Activated naive CD4-positive, alpha-beta T cell treated with anti-CD3 and anti-CD28 coated beads, Interleukin-2, amount 10 ng/mL, durations not matched to agents 7 days and 5 days (primary cell): ENCODE data around the gene CERS6.

Experiments used
- CTCF ChIA-PET: fragments of 350-600 bp; sonication (Branson Sonifier 250); formaldehyde crosslinking; loops from one replicate; lab custom pipeline; 2021; ENCODE audit warnings: antibody characterized with exemption; lab: Charles Lee
- DNase-seq: peaks from one replicate; pipeline ENCODE4 v3.0.0-alpha.2; 2020
- H3K27ac Mint-ChIP-seq: one replicate; pipeline ENCODE4 v1.8.0; 2021; ENCODE audit warnings: mild to moderate bottlenecking, moderate library complexity, mixed read lengths
- H3K27me3 Mint-ChIP-seq: one replicate; pipeline ENCODE4 v1.8.0; 2021; ENCODE audit warnings: mild to moderate bottlenecking, mixed read lengths
- H3K36me3 Mint-ChIP-seq: one replicate; pipeline ENCODE4 v1.8.0; 2021; ENCODE audit warnings: mixed read lengths
- H3K4me1 Mint-ChIP-seq: one replicate; pipeline ENCODE4 v1.8.0; 2021; ENCODE audit warnings: mixed read lengths
- H3K4me3 Mint-ChIP-seq: one replicate; pipeline ENCODE4 v1.8.0; 2021; ENCODE audit warnings: mild to moderate bottlenecking, moderate library complexity, mixed read lengths
- H3K9me3 Mint-ChIP-seq: one replicate; pipeline ENCODE4 v1.8.0; 2021; ENCODE audit warnings: mixed read lengths

Gene CERS6

GRCh38 chr2:168555283-168555682 lies 99.2 kb downstream of the CERS6 start:
- Mint-ChIP-seq H3K27ac (no peak overlapping the region), H3K4me1 (peaks cover 9% of the 10 kb centered on the region), H3K9me3 (peaks cover 2% of the 10 kb centered on the region), H3K27me3 (no peaks in the 10 kb centered on the region), H3K36me3 (peaks cover 10% of the 10 kb centered on the region), H3K4me3 (no peak overlapping the region)
- no peak for DNase-seq
- CTCF ChIA-PET, result no interaction called here

DNA sequence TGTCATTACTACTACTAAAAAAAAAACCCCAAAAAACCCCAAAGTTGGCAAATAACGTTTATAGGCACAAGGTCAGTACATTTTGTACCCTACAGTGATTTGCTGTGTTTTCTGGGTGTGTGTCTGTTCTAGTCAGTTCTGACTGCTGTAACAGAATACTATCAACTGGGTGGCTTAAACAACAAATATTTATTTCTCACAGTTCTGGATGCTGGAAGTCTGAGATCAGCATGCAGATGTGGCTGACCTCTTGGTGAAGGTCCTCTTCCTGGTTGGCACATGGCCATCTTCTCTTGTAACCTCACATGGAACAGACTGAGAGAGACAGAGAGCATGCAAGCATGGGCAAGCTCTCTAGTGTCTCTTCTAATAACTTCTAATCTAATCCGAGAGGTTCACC lies 103.1 kb downstream of the CERS6 start:
- H3K27me3 Mint-ChIP-seq, result no peaks in the 10 kb centered on the region
- H3K36me3 Mint-ChIP-seq, result peaks cover 37% of the 10 kb centered on the region
- no peak overlapping the region for H3K27ac Mint-ChIP-seq
- DNase-seq, result no peak
- CTCF ChIA-PET, result no interaction called here
- H3K4me1 Mint-ChIP-seq, result peaks cover 1% of the 10 kb centered on the region
- no peak overlapping the region for H3K4me3 Mint-ChIP-seq
- H3K9me3 Mint-ChIP-seq, result peaks cover 2% of the 10 kb centered on the region

DNA sequence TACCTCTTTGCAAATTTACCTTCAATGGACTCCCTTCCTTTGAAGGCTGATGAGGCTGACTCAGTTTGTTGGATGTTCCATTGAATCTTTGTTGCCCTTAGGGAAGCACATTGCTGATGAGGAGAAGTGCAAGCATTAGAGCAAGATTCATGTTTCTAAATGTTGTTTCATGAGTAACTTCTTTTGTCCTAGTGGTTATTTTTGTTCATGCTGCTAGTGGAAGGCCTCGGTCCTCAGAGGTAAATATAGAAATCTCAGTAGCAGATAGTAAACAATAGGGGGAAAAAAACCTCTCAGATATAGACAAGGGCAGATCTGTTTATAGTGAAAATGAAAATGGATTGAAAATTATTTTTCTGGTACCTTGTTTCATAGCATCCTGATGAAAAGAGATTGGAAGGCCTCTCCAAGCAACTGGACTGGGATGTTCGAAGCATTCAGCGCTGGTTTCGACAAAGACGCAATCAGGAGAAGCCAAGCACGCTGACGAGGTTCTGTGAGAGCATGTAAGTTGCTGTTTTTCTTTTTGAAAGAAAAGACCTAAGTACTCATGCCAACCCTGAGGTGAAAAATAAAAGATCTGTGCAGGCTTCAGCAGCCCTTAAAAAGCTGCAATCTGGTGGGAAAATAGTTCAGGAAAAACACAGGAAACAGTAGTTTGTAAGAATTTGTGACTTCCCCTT lies 104.9 kb downstream of the CERS6 start:
- Mint-ChIP-seq H3K36me3 (peaks cover 37% of the 10 kb centered on the region), H3K27ac (no peak overlapping the region), H3K4me3 (no peak overlapping the region), H3K9me3 (peaks cover 2% of the 10 kb centered on the region), H3K27me3 (no peaks in the 10 kb centered on the region), H3K4me1 (peaks cover 5% of the 10 kb centered on the region)
- DNase-seq, result no peak
- CTCF ChIA-PET, result no interaction called here

DNA sequence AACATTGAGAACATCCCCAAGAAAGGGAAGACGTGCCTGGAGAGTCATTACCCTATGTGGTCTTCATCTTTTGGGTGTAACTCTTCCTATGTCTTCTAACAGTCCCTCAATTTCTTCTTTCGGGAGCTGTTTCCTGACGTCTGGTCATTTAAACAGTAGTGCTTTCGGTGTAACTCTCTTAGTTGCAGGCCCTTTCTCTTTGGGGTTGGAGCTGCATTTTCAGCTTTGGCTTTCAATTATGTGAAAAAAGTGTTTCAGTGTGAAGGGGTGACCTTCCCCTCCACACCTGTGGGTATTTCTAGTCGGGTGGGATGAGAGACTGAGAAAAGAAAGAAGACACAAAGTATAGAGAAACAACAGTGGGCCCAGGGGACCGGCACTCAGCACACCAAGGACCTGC lies 105.9 kb downstream of the CERS6 start:
- no peak overlapping the region for H3K4me3 Mint-ChIP-seq
- H3K4me1 Mint-ChIP-seq, result peaks cover 5% of the 10 kb centered on the region
- no peak overlapping the region for H3K27ac Mint-ChIP-seq
- no peak for DNase-seq
- CTCF ChIA-PET, result no interaction called here
- H3K9me3 Mint-ChIP-seq, result peaks cover 2% of the 10 kb centered on the region
- peaks cover 37% of the 10 kb centered on the region for H3K36me3 Mint-ChIP-seq
- no peaks in the 10 kb centered on the region for H3K27me3 Mint-ChIP-seq

- peaks cover 37% of the 10 kb centered on the region for H3K36me3 Mint-ChIP-seq
- no peaks in the 10 kb centered on the region for H3K27me3 Mint-ChIP-seq
- CTCF ChIA-PET, result no interaction called here
- H3K4me3 Mint-ChIP-seq, result no peak overlapping the region
- peaks cover 5% of the 10 kb centered on the region for H3K4me1 Mint-ChIP-seq
- no peak overlapping the region for H3K27ac Mint-ChIP-seq
- peaks cover 2% of the 10 kb centered on the region for H3K9me3 Mint-ChIP-seq
- DNase-seq, result no peak
Measured at GRCh38 chr2:168562971-168563370, 106.9 kb downstream of the CERS6 start.

DNA sequence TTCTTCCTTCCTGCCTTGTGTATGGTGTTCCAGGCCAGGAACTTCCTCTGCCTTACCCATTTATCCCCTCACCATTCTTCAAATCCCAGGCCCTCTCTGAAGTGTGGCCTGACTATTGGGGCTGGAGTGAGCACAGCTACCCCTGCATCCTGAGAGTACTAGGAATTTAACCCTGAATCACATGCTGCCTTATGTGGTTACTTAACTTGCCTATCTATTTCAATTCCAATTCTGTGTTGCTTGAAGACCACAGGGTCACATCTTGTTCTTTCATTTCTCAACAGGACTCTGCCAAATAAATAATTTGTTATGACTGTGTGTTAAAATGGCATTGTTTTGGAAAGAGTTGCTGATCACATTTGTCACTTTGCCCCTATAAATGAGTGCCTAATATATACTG lies 108.6 kb downstream of the CERS6 start:
- CTCF ChIA-PET, result no interaction called here
- no peaks in the 10 kb centered on the region for H3K27me3 Mint-ChIP-seq
- H3K9me3 Mint-ChIP-seq, result no peaks in the 10 kb centered on the region
- peaks cover 32% of the 10 kb centered on the region for H3K36me3 Mint-ChIP-seq
- no peak for DNase-seq
- peaks cover 5% of the 10 kb centered on the region for H3K4me1 Mint-ChIP-seq
- H3K27ac Mint-ChIP-seq, result no peak overlapping the region
- H3K4me3 Mint-ChIP-seq, result no peak overlapping the region

DNA sequence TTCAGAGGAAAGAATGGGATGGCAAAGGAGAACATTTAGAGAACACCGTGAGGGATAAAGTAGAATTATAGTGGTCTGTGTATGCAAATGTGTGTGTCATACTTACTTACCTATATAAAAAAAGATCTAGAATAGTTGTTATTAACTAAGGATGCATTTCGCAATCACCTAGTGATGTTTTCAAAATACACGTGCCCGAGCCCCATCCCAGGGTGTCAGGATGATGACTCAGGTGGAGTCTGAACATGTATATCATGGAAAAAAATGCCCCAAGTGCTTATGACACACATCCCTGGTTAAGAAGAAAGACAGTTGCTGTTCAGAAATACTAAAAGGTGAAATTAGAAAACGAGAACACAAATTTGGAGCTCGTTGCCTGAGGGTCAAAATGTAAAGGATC lies 109.0 kb downstream of the CERS6 start:
- no peak overlapping the region for H3K27ac Mint-ChIP-seq
- H3K4me3 Mint-ChIP-seq, result no peak overlapping the region
- peaks cover 33% of the 10 kb centered on the region for H3K36me3 Mint-ChIP-seq
- DNase-seq, result no peak
- H3K27me3 Mint-ChIP-seq, result no peaks in the 10 kb centered on the region
- peaks cover 5% of the 10 kb centered on the region for H3K4me1 Mint-ChIP-seq
- CTCF ChIA-PET, result no interaction called here
- no peaks in the 10 kb centered on the region for H3K9me3 Mint-ChIP-seq

DNA sequence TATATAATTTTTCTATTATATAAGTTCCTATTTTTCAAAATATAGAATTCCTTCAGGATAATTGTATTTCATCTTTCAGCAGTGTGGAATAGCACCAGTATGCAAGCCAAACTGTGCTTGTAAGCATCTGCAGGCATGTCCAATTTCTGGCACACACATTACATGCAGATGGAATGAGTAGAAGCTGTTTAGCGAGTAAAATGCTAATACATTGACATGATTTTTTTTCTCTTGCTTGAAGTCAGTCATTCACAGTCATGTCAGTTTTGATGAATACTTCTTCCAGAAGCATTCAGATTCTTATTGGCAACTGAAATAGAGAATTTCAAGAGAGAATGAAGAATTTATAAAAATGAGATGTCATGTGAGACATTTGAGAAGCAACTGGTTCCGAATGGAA lies 109.4 kb downstream of the CERS6 start:
- Mint-ChIP-seq H3K27ac (no peak overlapping the region), H3K9me3 (no peaks in the 10 kb centered on the region), H3K4me1 (peaks cover 5% of the 10 kb centered on the region), H3K4me3 (no peak overlapping the region), H3K27me3 (no peaks in the 10 kb centered on the region), H3K36me3 (peaks cover 31% of the 10 kb centered on the region)
- CTCF ChIA-PET, result no interaction called here
- DNase-seq, result no peak

DNA sequence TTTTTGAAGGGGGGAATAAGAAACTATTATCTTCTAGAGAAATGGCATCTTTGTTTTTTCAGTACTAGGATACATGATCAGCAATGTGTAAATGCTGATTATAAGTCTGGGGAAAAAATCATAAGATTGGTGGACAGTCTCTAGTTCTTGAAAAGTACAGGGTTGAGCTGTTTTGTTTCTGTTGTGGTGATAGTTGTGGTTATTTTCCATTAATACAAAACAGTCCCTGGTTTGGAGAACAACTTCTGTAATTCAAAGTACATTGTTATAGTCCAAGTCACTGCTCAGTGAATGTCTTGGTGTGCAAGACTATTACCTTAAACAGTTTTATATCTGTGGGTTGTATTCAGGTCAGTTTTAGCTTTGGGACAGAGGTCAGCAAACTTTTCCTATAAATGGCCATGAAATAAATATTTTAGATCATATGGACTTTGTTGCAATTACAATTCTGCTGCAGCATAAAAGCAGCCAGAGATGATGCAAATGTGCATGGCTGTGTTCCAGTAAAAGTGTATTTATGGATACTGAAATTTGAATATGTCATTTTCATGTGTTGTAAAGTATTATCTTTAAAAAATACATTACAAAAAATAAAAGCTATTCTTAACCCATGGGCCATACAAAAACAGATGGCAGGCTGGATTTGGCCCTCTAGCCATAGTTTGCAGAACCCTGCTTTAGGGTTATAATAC lies 111.0 kb downstream of the CERS6 start:
- Mint-ChIP-seq H3K36me3 (peaks cover 16% of the 10 kb centered on the region), H3K9me3 (no peaks in the 10 kb centered on the region), H3K27ac (no peak overlapping the region), H3K4me1 (peaks cover 5% of the 10 kb centered on the region), H3K27me3 (no peaks in the 10 kb centered on the region), H3K4me3 (no peak overlapping the region)
- CTCF ChIA-PET, result no interaction called here
- DNase-seq, result no peak

DNA sequence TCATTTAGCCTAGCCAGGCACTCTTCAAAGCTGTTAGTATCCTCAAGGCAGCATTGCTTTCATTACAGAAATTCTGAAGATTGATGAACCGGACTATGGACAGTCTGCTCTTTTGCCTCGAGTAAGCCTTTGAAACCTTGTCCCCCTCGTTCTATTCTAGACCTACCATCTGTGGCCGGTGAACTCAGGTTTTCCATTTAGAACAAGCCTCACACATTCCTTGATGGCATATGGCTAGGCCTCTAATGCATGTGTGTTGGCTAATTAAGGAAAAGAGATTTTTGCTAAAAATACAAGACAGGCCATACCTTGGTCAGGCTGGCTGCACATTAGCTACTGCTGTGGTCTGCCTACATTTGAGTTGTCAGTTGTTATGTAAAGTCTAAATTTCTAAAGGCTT lies 111.8 kb downstream of the CERS6 start:
- Mint-ChIP-seq H3K4me3 (no peak overlapping the region), H3K27ac (no peak overlapping the region), H3K27me3 (no peaks in the 10 kb centered on the region), H3K4me1 (peaks cover 5% of the 10 kb centered on the region), H3K9me3 (no peaks in the 10 kb centered on the region), H3K36me3 (peaks cover 16% of the 10 kb centered on the region)
- no peak for DNase-seq
- CTCF ChIA-PET, result no interaction called here

- CTCF ChIA-PET, result no interaction called here
- Mint-ChIP-seq H3K27me3 (no peaks in the 10 kb centered on the region), H3K4me3 (no peak overlapping the region), H3K36me3 (peaks cover 12% of the 10 kb centered on the region), H3K9me3 (no peaks in the 10 kb centered on the region), H3K27ac (no peak overlapping the region), H3K4me1 (peaks cover 5% of the 10 kb centered on the region)
- no peak for DNase-seq
Measured at GRCh38 chr2:168568476-168569267, 112.6 kb downstream of the CERS6 start.

- Mint-ChIP-seq H3K9me3 (peaks cover 5% of the 10 kb centered on the region), H3K27ac (no peak overlapping the region), H3K27me3 (no peaks in the 10 kb centered on the region), H3K4me3 (no peak overlapping the region), H3K36me3 (peaks cover 10% of the 10 kb centered on the region), H3K4me1 (no peaks in the 10 kb centered on the region)
- CTCF ChIA-PET, result no interaction called here
- no peak for DNase-seq
Measured at GRCh38 chr2:168571061-168571460, 115.0 kb downstream of the CERS6 start.

GRCh38 chr2:168573128-168573903 lies 117.2 kb downstream of the CERS6 start:
- Mint-ChIP-seq H3K36me3 (peaks cover 10% of the 10 kb centered on the region), H3K27ac (no peak overlapping the region)

More at GRCh38 chr2:168573128-168573903, 117.2 kb downstream of the CERS6 start:
- DNase-seq, result no peak
- Mint-ChIP-seq H3K4me3 (no peak overlapping the region), H3K4me1 (no peaks in the 10 kb centered on the region), H3K9me3 (peaks cover 5% of the 10 kb centered on the region), H3K27me3 (no peaks in the 10 kb centered on the region)
- CTCF ChIA-PET, result no interaction called here
